PC-3 (cell line): ENCODE results near the gene STK32C. TPM values are rescaled to one million over a fixed set of nuclear protein-coding genes. Genes with fewer than 3 reads are reported as not detected.

Experiments used
- ATAC-seq: fragments of 200-7000 bp; cut with Tn5 transposase; 2 replicates; pipeline ENCODE4 v1.9.1; 2020; ENCODE audit warnings: mild to moderate bottlenecking, moderate library complexity
- Bru-seq: library from RNA; stranded (reverse); fragments of 400-500 nt; gene quantifications from one replicate; lab custom pipeline; 2021; lab: Mats Ljungman, UMichigan
- BruChase-seq, 2 experiments: library from RNA; stranded (reverse); fragments of 400-500 nt; gene quantifications; one replicate each; lab custom pipeline; 2021; lab: Mats Ljungman, UMichigan
- BruUV-seq: library from RNA; stranded (reverse); fragments of 400-500 nt; replicated peaks from 2 replicates; lab custom pipeline; 2021; lab: Mats Ljungman, UMichigan
- CTCF ChIA-PET: fragments of 300-600 bp; sonication (Branson Sonifier 250); formaldehyde crosslinking; loops from one replicate; lab custom pipeline; 2022; ENCODE audit warnings: antibody characterized with exemption; lab: Charles Lee
- POLR2A ChIA-PET: fragments of 300-600 bp; sonication (Branson Sonifier 250); formaldehyde crosslinking; loops from one replicate; lab custom pipeline; 2022; ENCODE audit warnings: antibody characterized with exemption; ENCODE audit not compliant: unreplicated experiment; lab: Charles Lee
- DNase-seq: peaks from one replicate; pipeline ENCODE4 v3.0.0-alpha.2; 2015
- H2AFZ ChIP-seq: fragments of 300-600 bp; sonication (generic); 2 replicates; pipeline ENCODE4 v1.6.0; 2016; ENCODE audit warnings: antibody characterized with exemption, low read length
- H3F3A ChIP-seq: fragments of 300-600 bp; sonication (generic); one replicate; pipeline ENCODE4 v1.6.0; 2017; ENCODE audit warnings: antibody characterized with exemption, low read length, control low read depth, mild to moderate bottlenecking; ENCODE audit not compliant: unreplicated experiment
- H3K27ac ChIP-seq: fragments of 300-600 bp; sonication (generic); 2 replicates; pipeline ENCODE4 v1.5.1; 2016; ENCODE audit warnings: mild to moderate bottlenecking, low read length
- H3K27me3 ChIP-seq: fragments of 300-600 bp; sonication (generic); 2 replicates; pipeline ENCODE4 v1.6.1; 2016; ENCODE audit warnings: low read length, mixed read lengths
- H3K36me3 ChIP-seq: fragments of 300-600 bp; sonication (generic); 2 replicates; pipeline ENCODE4 v1.6.1; 2016; ENCODE audit warnings: low read depth, mixed run types, low read length, mixed read lengths
- H3K4me1 ChIP-seq: fragments of 300-600 bp; sonication (generic); 2 replicates; pipeline ENCODE4 v1.5.1; 2016; ENCODE audit warnings: low read length; ENCODE audit not compliant: insufficient read depth
- H3K4me2 ChIP-seq: fragments of 300-600 bp; sonication (generic); 2 replicates; pipeline ENCODE4 v1.6.0; 2016; ENCODE audit warnings: low read length
- H3K4me3 ChIP-seq: fragments of 300-600 bp; sonication (generic); 2 replicates; pipeline ENCODE4 v1.5.1; 2016; ENCODE audit warnings: mild to moderate bottlenecking, low read length, mixed read lengths
- H3K79me2 ChIP-seq: fragments of 300-600 bp; sonication (generic); 2 replicates; pipeline ENCODE4 v1.6.1; 2017; ENCODE audit warnings: low read length, mixed read lengths
- H3K9ac ChIP-seq: fragments of 300-600 bp; sonication (generic); 2 replicates; pipeline ENCODE4 v1.6.0; 2016; ENCODE audit warnings: mild to moderate bottlenecking, low read length
- H3K9me2 ChIP-seq: fragments of 300-600 bp; sonication (generic); replicated peaks from 2 replicates; pipeline ENCODE4 v1.6.1; 2016; ENCODE audit warnings: mixed run types, low read length, mixed read lengths
- H3K9me3 ChIP-seq: fragments of 300-600 bp; sonication (generic); 2 replicates; pipeline ENCODE4 v1.6.1; 2016; ENCODE audit warnings: low read length, mixed read lengths
- H4K20me1 ChIP-seq: fragments of 300-600 bp; sonication (generic); 2 replicates; pipeline ENCODE4 v1.6.1; 2016; ENCODE audit warnings: low read length, mixed read lengths
- CTCF ChIP-seq: fragments of 300-600 bp; sonication (generic); conservative IDR thresholded peaks from 2 replicates; pipeline ENCODE4 v1.5.1; 2017; ENCODE audit warnings: antibody characterized with exemption, low read depth, mild to moderate bottlenecking, low read length
- EZH2 ChIP-seq: fragments of 300-600 bp; sonication (generic); IDR thresholded peaks from one replicate; pipeline ENCODE4 v1.6.1; 2017; ENCODE audit warnings: antibody characterized with exemption, mild to moderate bottlenecking, low read length; ENCODE audit not compliant: unreplicated experiment
- EZH2phosphoT487 ChIP-seq: fragments of 300-600 bp; sonication (generic); IDR thresholded peaks from 2 replicates; pipeline ENCODE4 v1.6.1; 2018; ENCODE audit warnings: mild to moderate bottlenecking, antibody characterized with exemption, low read length, borderline replicate concordance
- intact Hi-C: fragments of 100-400 bp; cut with micrococcal nuclease; formaldehyde crosslinking; loops from 2 replicates; pipeline ENCODE4 v1.9.0; 2023
- long read RNA-seq: library from polyadenylated mRNA; unstranded; transcript quantifications from one replicate; pipeline ENCODE4 v2.0.0, GENCODE V29; 2021; ENCODE audit not compliant: unreplicated experiment
- total RNA-seq: library from RNA; depleted of rRNA; stranded (reverse); fragments of >200 nt; gene quantifications from 2 replicates; pipeline ENCODE4 v1.2.3, GENCODE V29; 2014; rRNA removed

STK32C gene
- 28.3 and 34.7 TPM in 2 replicates for total RNA-seq
- Bru-seq, nascent RNA = percentile 46 among the genes with signal in this experiment
- percentile 49 among the genes with signal in this experiment for BruChase-seq, experiment 1, labeled RNA remaining after a 6-hour chase
- percentile 47 among the genes with signal in this experiment for BruChase-seq, experiment 2, labeled RNA remaining after a 2-hour chase
- long read RNA-seq, transcript STK32C-201 (12 exons, 2,086 nt) = major isoform, 8 of 55 reads
- long read RNA-seq, partial matches to known transcripts = 28 of 55 reads
- long read RNA-seq, other reads (novel, unspliced or antisense) = 14 of 55 reads

DNA sequence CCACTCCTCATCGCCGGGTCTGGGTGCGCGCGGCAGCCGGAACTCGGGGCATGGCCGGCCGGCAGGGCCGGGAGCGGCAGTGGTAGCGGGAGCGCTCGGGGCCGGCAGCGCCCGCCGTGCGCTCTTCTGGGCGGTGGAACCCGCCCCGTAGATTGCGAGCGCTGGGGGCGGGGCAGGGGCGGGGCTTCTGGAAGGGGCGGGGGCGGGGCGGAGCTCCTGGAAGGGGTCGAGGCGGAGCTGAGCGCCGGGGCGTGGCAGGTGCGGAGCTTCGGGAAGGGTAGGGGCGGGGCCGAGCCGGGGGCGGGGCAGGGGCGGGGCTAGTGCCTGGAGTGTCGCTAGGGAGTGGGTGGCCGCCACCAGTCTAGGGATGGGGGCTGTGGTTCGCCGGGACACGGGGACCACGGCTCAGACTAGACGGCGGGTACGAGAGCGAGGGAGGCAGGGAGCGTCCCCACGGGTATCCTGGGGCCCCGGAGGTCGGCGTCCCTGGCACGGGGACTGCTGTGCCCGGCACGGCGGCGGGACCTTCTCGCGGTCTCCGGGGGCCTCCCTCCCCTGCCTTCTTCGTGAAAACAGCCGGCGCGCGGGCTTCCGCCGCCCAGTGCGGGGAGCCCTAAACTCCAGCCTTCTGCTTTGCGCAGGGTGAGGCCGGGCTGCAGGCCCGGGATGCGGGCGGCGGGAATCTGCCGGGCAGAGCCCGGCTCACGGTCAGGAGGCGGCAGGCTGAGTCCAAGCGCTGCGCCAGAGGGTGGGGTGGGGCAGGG is at the start of gene STK32C:
Gene STK32C, minus strand, starts transcription at position 128 of the 764 bp plus-strand sequence. Its CDS starts 117 bp downstream, at position 11.
- TF ChIP-seq EZH2 (no peak), EZH2phosphoT487 (no peak), CTCF (no peak)
- Histone ChIP-seq H3K27ac (no peak within 1 kb of the TSS), H3F3A (no peaks in the 10 kb centered on the region), H3K4me2 (peak within 1 kb of the TSS; percentile 89), H3K9me2 (no peaks in the 10 kb centered on the region), H3K4me3 (peak within 1 kb of the TSS; percentile 79), H4K20me1 (no peaks in the 10 kb centered on the region), H3K9me3 (no peaks in the 10 kb centered on the region), H3K9ac (peak within 1 kb of the TSS; percentile 58), H3K27me3 (no peaks in the 10 kb centered on the region), H2AFZ (peak within 1 kb of the TSS; percentile 93), H3K36me3 (no peaks in the 10 kb centered on the region), H3K79me2 (peaks cover 18% of the 10 kb centered on the region; the same call in 1 of the 2 replicates), H3K4me1 (peaks cover 5% of the 10 kb centered on the region; the same call in 1 of the 2 replicates)
- DNase-seq (peak; percentile 74), ATAC-seq (peak; percentile 79)
- BruUV-seq = no TSS peak
- intact Hi-C loops = no loop called here
- POLR2A ChIA-PET = interaction anchor here (0.6 kb wide), 2 partner anchors 15 to 84 kb away, joined by 4 to 5 read pairs; no protein-coding TSS in a partner anchor
- CTCF ChIA-PET = interaction anchor here (0.6 kb wide), 1 partner anchor 51 kb away, joined by 3 read pairs; no protein-coding TSS in a partner anchor

- ATAC-seq (no peak), DNase-seq (no peak)
- Histone ChIP-seq H3K9me3 (no peaks in the 10 kb centered on the region), H3K9ac (no peak overlapping the region), H4K20me1 (no peaks in the 10 kb centered on the region), H3K9me2 (no peaks in the 10 kb centered on the region), H2AFZ (no peak overlapping the region), H3K4me3 (no peak overlapping the region), H3F3A (no peaks in the 10 kb centered on the region), H3K79me2 (no peaks in the 10 kb centered on the region), H3K27ac (no peak overlapping the region), H3K36me3 (no peaks in the 10 kb centered on the region), H3K27me3 (no peaks in the 10 kb centered on the region), H3K4me2 (no peak overlapping the region), H3K4me1 (no peaks in the 10 kb centered on the region)
- intact Hi-C loops = no loop called here
- BruUV-seq = no TSS peak
- ChIA-PET POLR2A (no interaction called here), CTCF (no interaction called here)
- TF ChIP-seq EZH2 = no peak
Observed at GRCh38 chr10:132356621-132357195, 49.0 kb upstream of the STK32C start.

- Histone ChIP-seq H3F3A (no peaks in the 10 kb centered on the region), H3K4me3 (no peak overlapping the region), H4K20me1 (no peaks in the 10 kb centered on the region), H3K9me3 (no peaks in the 10 kb centered on the region), H3K4me1 (no peaks in the 10 kb centered on the region), H2AFZ (no peak overlapping the region), H3K36me3 (no peaks in the 10 kb centered on the region), H3K27me3 (no peaks in the 10 kb centered on the region), H3K9ac (no peak overlapping the region), H3K9me2 (no peaks in the 10 kb centered on the region), H3K4me2 (no peak overlapping the region), H3K79me2 (no peaks in the 10 kb centered on the region), H3K27ac (no peak overlapping the region)
- no TSS peak for BruUV-seq
- no peak for ATAC-seq
- TF ChIP-seq EZH2 (no peak), CTCF (no peak), EZH2phosphoT487 (no peak)
- intact Hi-C loops = no loop called here
- CTCF ChIA-PET = no interaction called here
- POLR2A ChIA-PET = no interaction called here
- no peak for DNase-seq
Observed at GRCh38 chr10:132355754-132356153, 48.0 kb upstream of the STK32C start.
